Neural progenitor cell (in vitro differentiated cells): ENCODE data around the gene RPS6KA2.

Source experiments
- CTCF ChIP-seq: fragments of 200-600 bp; sonication (generic); IDR thresholded peaks from 2 replicates; pipeline ENCODE4 v1.5.1; 2017; ENCODE audit warnings: antibody characterized with exemption, mild to moderate bottlenecking
- EZH2phosphoT487 ChIP-seq: fragments of 200-600 bp; sonication (generic); IDR thresholded peaks from 2 replicates; pipeline ENCODE4 v1.6.1; 2017; ENCODE audit warnings: antibody characterized with exemption

GRCh38 chr6:166627033-166627874, at the start of gene RPS6KA2:
- TF ChIP-seq CTCF, result no peak
- no peak for TF ChIP-seq EZH2phosphoT487
